K562 (cell line): ENCODE measurements around the gene SEC24C. TPM values are rescaled to one million over a fixed set of nuclear protein-coding genes. Genes with fewer than 3 reads are reported as not detected.
A peak's percentile ranks its signal among the peaks of the same experiment; 100 is the strongest.

Experiments used
- CEBPG ChIP-seq, 3 experiments: fragments of 200-800 bp in 1 of 3; sonication (Bioruptor generic) in 1 of 3; sonication (generic) in 1 of 3; formaldehyde crosslinking in 1 of 3; IDR thresholded peaks in 2 of 3; conservative IDR thresholded peaks in 1 of 3; 2 replicates each; pipeline versions ENCODE4 v1.6.1 to v1.8.0; 2016 to 2022; ENCODE audit warnings: missing compliant biosample characterization in 2 of 3, missing genetic modification characterization in 2 of 3, mild to moderate bottlenecking in 1 of 3, missing genetic modification reagents in 1 of 3
- CXXC5 ChIP-seq: fragments of 250-450 bp; sonication (Bioruptor Pico); IDR thresholded peaks from 2 replicates; pipeline ENCODE4 v1.8.0; 2022; ENCODE audit warnings: inconsistent platforms, mild to moderate bottlenecking, moderate library complexity
- DIDO1 ChIP-seq: fragments of 450-650 bp; IDR thresholded peaks from 2 replicates; pipeline ENCODE4 v1.6.1; 2016; ENCODE audit warnings: low read depth, missing biosample characterization, missing genetic modification characterization
- DPF2 ChIP-seq: fragments of 450-650 bp; IDR thresholded peaks from 2 replicates; pipeline ENCODE4 v1.6.1; 2016
- IRF9 ChIP-seq: fragments of 450-650 bp; IDR thresholded peaks from 2 replicates; pipeline ENCODE4 v1.6.1; 2016; ENCODE audit warnings: missing biosample characterization, missing genetic modification characterization
- JUN ChIP-seq, 2 experiments: sonication (generic) in 1 of 2; formaldehyde crosslinking in 1 of 2; IDR thresholded peaks; 2 replicates each; pipeline versions ENCODE4 v1.6.1 to v1.8.0; 2012 to 2022; ENCODE audit warnings: borderline replicate concordance in 2 of 2, mild to moderate bottlenecking in 2 of 2, improper control_type of control experiment in 1 of 2, low read depth in 1 of 2, low read length in 1 of 2, missing genetic modification reagents in 1 of 2
- LEF1 ChIP-seq: fragments of 450-650 bp; IDR thresholded peaks from 2 replicates; pipeline ENCODE4 v1.6.1; 2016; ENCODE audit warnings: mild to moderate bottlenecking
- MIER1 ChIP-seq: fragments of 450-650 bp; IDR thresholded peaks from 2 replicates; pipeline ENCODE4 v1.6.1; 2016; ENCODE audit warnings: antibody characterized with exemption, mild to moderate bottlenecking, low read depth
- PHF21A ChIP-seq: fragments of 450-650 bp; IDR thresholded peaks from 2 replicates; pipeline ENCODE4 v1.6.1; 2017; ENCODE audit warnings: low read depth, borderline replicate concordance
- TRIM25 ChIP-seq: fragments of 450-650 bp; IDR thresholded peaks from 2 replicates; pipeline ENCODE4 v1.7.0; 2016; ENCODE audit warnings: borderline replicate concordance
- ZNF41 ChIP-seq: fragments of 250-450 bp; sonication (Bioruptor Pico); conservative IDR thresholded peaks from 2 replicates; pipeline ENCODE4 v1.4.0; 2020; ENCODE audit warnings: mild to moderate bottlenecking
- ZNF644 ChIP-seq: fragments of 200-800 bp; sonication (Bioruptor generic); IDR thresholded peaks from 2 replicates; pipeline ENCODE4 v1.6.1; 2016; ENCODE audit warnings: low read depth, missing genetic modification characterization, missing compliant biosample characterization
- ZNF766 ChIP-seq: fragments of 200-800 bp; sonication (Bioruptor generic); conservative IDR thresholded peaks from 2 replicates; pipeline ENCODE4 v1.6.1; 2016; ENCODE audit warnings: missing genetic modification characterization, missing compliant biosample characterization
- polyA plus RNA-seq, 8 experiments: library from polyadenylated mRNA; depleted of rRNA in 4 of 8; stranded (reverse) in 5 of 8; unstranded in 3 of 8; fragments of >200 nt; fragmentation: Nextera tagmentation in 2 of 8; fragmentation: Illumina TruSeq in 1 of 8; extraction: Ambion mirVana in 2 of 8; extraction: Trizol in 1 of 8; gene quantifications; 2 replicates each; pipeline versions ENCODE4 v1.2.1 to v1.2.3, GENCODE V29; 2011 to 2014; ENCODE audit warnings: inconsistent platforms in 1 of 8, missing spikeins in 1 of 8
- total RNA-seq, 7 experiments: library from RNA; depleted of rRNA in 6 of 7; stranded (reverse); fragments of >200 nt in 6 of 7; fragmentation: Illumina TruSeq in 2 of 7; extraction: Trizol in 2 of 7; gene quantifications; 2 replicates each; pipeline versions ENCODE4 v1.2.1 to v1.2.3, GENCODE V29; 2011 to 2021; ENCODE audit warnings: low replicate concordance in 1 of 7

The SEC24C gene
- total and polyA plus RNA-seq, 9 of the 15 experiments (the other 6 are each of a cell fraction or from before 2014, with no cell fraction given) = 19.0 to 115 (median 70.5) TPM

- TF ChIP-seq PHF21A (no peak), ZNF41 (CRISPR knock-in tag) (0 out of 2 replicates have a peak, but pooled peaks have one; percentile 6), JUN (IDR thresholded peaks at IDR 0.05; ENCODE audit: borderline replicate concordance, low read depth, low read length) (no peak), JUN (CRISPR knock-in tag; IDR thresholded peaks at IDR 0.05; ENCODE audit: borderline replicate concordance) (no peak), LEF1 (peak; percentile 33; the same call in 1 of the 2 replicates), TRIM25 (no peak), MIER1 (no peak), IRF9 (no peak), CEBPG (CRISPR knock-in tag; IDR thresholded peaks at IDR 0.05) (no peak), CEBPG (tag; conservative IDR thresholded peaks at IDR 0.05 in 1 of 2, IDR thresholded peaks at IDR 0.05 in 1 of 2) (no peak), DIDO1 (tag) (no peak), ZNF766 (CRISPR knock-in tag) (peak; percentile 61), DPF2 (0 out of 2 replicates have a peak, but pooled peaks have one; percentile 28), CXXC5 (CRISPR knock-in tag) (0 out of 2 replicates have a peak, but pooled peaks have one; percentile 12), ZNF644 (tag) (0 out of 2 replicates have a peak, but pooled peaks have one; percentile 58)
- TF ChIP-seq, all 486 proteins: peak for 48
These were observed 65.1 kb downstream of the SEC24C start (continued) for GRCh38 chr10:73809061-73809818.
